Epithelial cell of esophagus (primary cell): ENCODE results near the gene IFT25.

Experiments used
- DNase-seq: peaks from one replicate; pipeline ENCODE4 v3.0.0; 2010; ENCODE audit warnings: low read depth
- H3K4me3 ChIP-seq: 2 replicates; pipeline ENCODE4 v1.5.1; 2011; ENCODE audit warnings: mild to moderate bottlenecking, low read length, control low read depth
- CTCF ChIP-seq: IDR thresholded peaks from 2 replicates; pipeline ENCODE4 v1.5.1; 2011; ENCODE audit warnings: low read depth, mild to moderate bottlenecking, low read length, control low read depth, inconsistent platforms; ENCODE audit not compliant: insufficient read depth; ENCODE audit errors: missing control alignments

IFT25 gene

GRCh38 chr1:53927376-53927881 is 18.1 kb downstream of the IFT25 start:
- no peak for DNase-seq
- no peak overlapping the region for H3K4me3 ChIP-seq
- TF ChIP-seq CTCF: no peak

GRCh38 chr1:53919675-53920066 is 25.8 kb downstream of the IFT25 start:
- H3K4me3 ChIP-seq: no peak overlapping the region
- peak; percentile 36 for DNase-seq
- no peak for TF ChIP-seq CTCF

DNA sequence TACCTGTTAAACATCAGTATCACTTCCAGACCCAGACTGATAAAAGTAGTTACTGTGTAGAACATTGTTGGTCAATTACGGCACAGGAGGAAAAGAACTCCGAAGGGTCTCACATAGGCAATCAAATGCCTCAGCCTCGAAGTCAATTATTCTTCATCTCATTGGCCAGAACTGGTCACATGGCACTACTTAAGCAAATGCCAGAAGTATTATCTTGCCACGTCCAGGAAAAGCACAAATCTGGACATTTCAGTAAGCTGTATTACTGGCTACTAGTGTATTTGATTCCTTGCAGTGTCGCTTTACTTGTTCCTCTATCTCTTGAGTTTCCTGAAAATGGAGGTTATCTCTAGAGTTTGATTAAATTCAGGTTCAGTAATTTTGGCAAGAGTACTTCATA is 27.2 kb downstream of the IFT25 start:
- H3K4me3 ChIP-seq: no peak overlapping the region
- no peak for DNase-seq
- no peak for TF ChIP-seq CTCF

DNA sequence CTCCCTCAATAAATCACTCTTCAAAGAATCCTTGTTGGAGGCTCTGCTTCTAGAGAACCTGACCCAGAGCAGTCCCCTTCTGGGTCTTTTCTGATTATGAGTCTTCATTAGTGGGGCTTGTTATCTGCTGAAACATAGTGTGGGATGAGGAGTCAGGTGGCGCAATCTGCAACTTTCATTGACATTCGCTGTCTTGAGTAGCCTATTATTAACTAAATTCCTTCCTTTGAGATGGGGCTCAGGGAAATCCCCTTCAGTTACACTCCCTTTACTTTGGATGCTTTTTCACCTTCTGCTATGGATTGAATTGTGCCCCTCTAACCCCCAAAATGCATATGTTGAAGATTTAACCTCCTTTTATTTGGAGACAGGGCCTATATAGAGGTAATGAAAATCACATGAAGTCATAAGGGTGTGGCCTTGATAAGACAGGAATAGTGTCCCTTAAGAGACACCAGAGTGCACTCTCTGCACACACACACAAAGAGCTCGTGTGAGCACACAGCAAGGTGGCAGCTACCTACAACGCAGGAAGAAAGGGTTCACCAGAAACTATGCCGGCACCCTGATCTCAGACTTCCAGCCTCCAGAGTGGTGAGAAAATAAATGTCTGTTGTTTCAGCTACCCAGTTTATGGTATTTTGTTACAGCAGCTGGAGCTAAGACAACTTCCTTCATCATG is 32.0 kb downstream of the IFT25 start:
- no peak for DNase-seq
- no peak overlapping the region for H3K4me3 ChIP-seq
- no peak for TF ChIP-seq CTCF

DNA sequence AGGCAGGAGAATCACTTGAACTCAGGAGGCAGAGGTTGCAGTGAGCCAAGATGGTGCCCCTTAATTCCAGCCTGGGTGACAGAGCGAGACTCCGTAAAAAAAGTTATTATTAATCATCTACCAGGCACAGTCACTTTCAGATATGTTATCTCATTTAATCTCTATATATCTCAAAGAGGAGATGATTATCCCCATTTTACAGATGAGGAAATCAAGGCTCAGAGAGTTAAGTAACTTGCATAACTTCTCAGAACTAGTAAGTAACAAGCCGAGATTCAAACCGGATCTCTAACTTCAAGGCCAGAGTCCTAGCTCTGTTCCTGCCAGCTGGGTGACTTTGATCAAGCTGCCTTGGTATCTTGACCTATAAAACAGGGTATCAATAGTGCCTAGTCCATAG is 34.1 kb downstream of the IFT25 start:
- TF ChIP-seq CTCF: no peak
- DNase-seq: no peak
- no peak overlapping the region for H3K4me3 ChIP-seq

- DNase-seq: peak; percentile 49
- TF ChIP-seq CTCF: no peak
- H3K4me3 ChIP-seq: no peak overlapping the region
Measured at GRCh38 chr1:53909946-53910345, 35.6 kb downstream of the IFT25 start.

- no peak for DNase-seq
- H3K4me3 ChIP-seq: no peak overlapping the region
- TF ChIP-seq CTCF: no peak
Measured at GRCh38 chr1:53906121-53906520, 39.4 kb downstream of the IFT25 start.
